Small intestine (tissue), 7 donors: ENCODE data around the gene NSUN2. TPM values are rescaled to one million over a fixed set of nuclear protein-coding genes. Genes with fewer than 3 reads are reported as not detected.
A peak's percentile ranks its signal among the peaks of the same experiment; 100 is the strongest.

Experiments
- DNase-seq, 2 donors: peaks; one replicate each; pipeline versions ENCODE4 v3.0.0 to v3.0.0-alpha.2; 2013
- FAIRE-seq: peaks from 2 replicates; lab custom pipeline; 2012; peaks lifted over from hg19 to GRCh38; lab: Jason Lieb, UNC
- H3K27ac ChIP-seq, 3 donors: one replicate each; pipeline ENCODE4 v1.5.1; 2013; ENCODE audit warnings: low read length in 2 of 3, mild to moderate bottlenecking in 2 of 3, control low read depth in 1 of 3, inconsistent platforms in 1 of 3, low read depth in 1 of 3, moderate library complexity in 1 of 3
- H3K27me3 ChIP-seq, 3 donors: one replicate each; pipeline ENCODE4 v1.6.1; 2013; ENCODE audit warnings: low read length in 3 of 3, inconsistent platforms in 1 of 3; ENCODE audit not compliant: control insufficient read depth in 3 of 3, insufficient read depth in 3 of 3
- H3K36me3 ChIP-seq, 3 donors: one replicate each; pipeline ENCODE4 v1.6.1; 2013; ENCODE audit warnings: low read length in 3 of 3, inconsistent platforms in 1 of 3, low read depth in 1 of 3, mild to moderate bottlenecking in 1 of 3, moderate library complexity in 1 of 3; ENCODE audit not compliant: control insufficient read depth in 3 of 3, insufficient read depth in 2 of 3
- H3K4me1 ChIP-seq, 3 donors: one replicate each; pipeline ENCODE4 v1.6.1; 2013; ENCODE audit warnings: low read length in 2 of 3, inconsistent platforms in 1 of 3, low read depth in 1 of 3, mild to moderate bottlenecking in 1 of 3, moderate library complexity in 1 of 3; ENCODE audit not compliant: control insufficient read depth in 3 of 3, insufficient read depth in 2 of 3
- H3K4me3 ChIP-seq, 3 donors: one replicate each; pipeline ENCODE4 v1.5.1; 2013; ENCODE audit warnings: low read length in 3 of 3, control low read depth in 1 of 3, inconsistent platforms in 1 of 3, low read depth in 1 of 3, mild to moderate bottlenecking in 1 of 3, moderate library complexity in 1 of 3
- H3K9me3 ChIP-seq, 2 donors: one replicate each; pipeline ENCODE4 v1.6.1; 2013; ENCODE audit warnings: low read depth in 1 of 2, low read length in 1 of 2; ENCODE audit not compliant: control insufficient read depth in 2 of 2, insufficient read depth in 1 of 2
- WGBS, 3 donors: extraction: QIAGEN DNeasy Blood & Tissue Kit; methylation state at CpG; one replicate each; pipeline ENCODE4 v1.1.7; 2013; 5-methylcytosine and 5-hydroxymethylcytosine counted together
- polyA plus RNA-seq, 4 donors: library from polyadenylated mRNA; stranded (reverse) in 3 of 4; unstranded in 1 of 4; fragments of 200-250 nt in 3 of 4; fragments of 120-200 nt in 1 of 4; gene quantifications; one replicate each; pipeline versions ENCODE4 v1.2.1 to v1.2.3, GENCODE V29; 2013
- donor health status: healthy with polysubstance abuse.
- donor health status: control.
- donor health status: control.
- donor health status: Bipolar disorder and iron deficiency.
- donor health status: healthy.

NSUN2 gene
- polyA plus RNA-seq, 4 donors: 36.5 to 74.8 (median 43.8) TPM

DNA sequence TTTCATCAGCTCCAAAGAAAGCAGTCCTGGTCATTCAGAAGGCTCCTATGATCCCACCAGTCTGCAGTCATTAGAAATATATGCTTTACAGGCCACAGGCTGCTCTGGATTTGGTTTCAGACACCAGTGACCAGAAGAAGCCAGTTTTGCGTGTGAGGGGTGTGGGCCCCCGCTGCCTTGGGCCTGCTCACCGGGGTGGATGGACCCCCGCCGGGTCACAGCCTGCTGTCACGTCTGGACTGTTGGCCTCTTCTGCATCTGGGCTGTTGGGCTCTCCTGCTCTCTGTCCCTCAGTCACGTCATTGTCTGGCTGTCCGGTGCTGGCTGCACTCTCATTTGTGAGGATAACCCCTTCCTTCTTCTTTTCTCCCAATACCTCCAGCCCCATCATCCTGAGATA, 33.1 kb downstream of the NSUN2 start:
- DNase-seq (no peak), FAIRE-seq (no peak)
- 93 to 97% (median 93%) methylated on average over 8 of the region's 8 CpGs for WGBS, 3 donors
- Histone ChIP-seq H3K4me1 (no peaks in the 10 kb centered on the region), H3K36me3 (peaks cover 10 to 55% (median 27%) of the 10 kb centered on the region in 3 donors), H3K27me3 (no peaks in the 10 kb centered on the region), H3K9me3 (no peaks in the 10 kb centered on the region), H3K4me3 (no peak overlapping the region), H3K27ac (no peak overlapping the region)

DNA sequence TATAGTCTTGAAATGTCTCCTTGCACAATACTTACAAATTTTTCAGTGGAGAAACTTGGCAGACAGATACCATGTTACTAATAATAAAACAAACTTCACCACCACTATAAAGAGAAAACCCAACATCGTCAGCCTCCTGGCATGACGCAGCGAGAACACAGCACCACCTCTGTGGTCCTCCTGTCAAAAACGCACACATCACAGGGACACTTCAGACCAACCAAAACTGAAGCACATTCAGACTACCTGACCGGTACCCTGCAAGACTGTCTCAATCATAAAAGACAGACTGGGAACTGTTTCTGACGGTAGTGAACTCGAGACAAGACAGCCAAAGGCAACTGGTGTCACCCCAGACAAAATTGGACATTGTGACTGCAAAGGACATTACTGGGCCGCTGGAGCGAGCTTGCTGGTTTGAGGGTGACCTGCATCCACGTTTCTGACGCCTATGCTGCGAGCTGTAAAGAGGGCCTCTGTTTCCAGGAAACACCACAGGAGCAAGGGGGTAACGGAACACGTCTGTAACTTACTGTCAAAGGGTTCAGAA, 34.4 kb downstream of the NSUN2 start:
- Histone ChIP-seq H3K27ac (no peak overlapping the region), H3K4me1 (no peaks in the 10 kb centered on the region), H3K36me3 (peaks cover 10 to 44% (median 22%) of the 10 kb centered on the region in 3 donors), H3K4me3 (no peak overlapping the region), H3K27me3 (no peaks in the 10 kb centered on the region), H3K9me3 (peaks cover 0 to 2% of the 10 kb centered on the region in 2 donors)
- 82 to 92% (median 85%) methylated on average over 14 of the region's 14 CpGs for WGBS, 3 donors
- DNase-seq (no peak), FAIRE-seq (no peak)

DNA sequence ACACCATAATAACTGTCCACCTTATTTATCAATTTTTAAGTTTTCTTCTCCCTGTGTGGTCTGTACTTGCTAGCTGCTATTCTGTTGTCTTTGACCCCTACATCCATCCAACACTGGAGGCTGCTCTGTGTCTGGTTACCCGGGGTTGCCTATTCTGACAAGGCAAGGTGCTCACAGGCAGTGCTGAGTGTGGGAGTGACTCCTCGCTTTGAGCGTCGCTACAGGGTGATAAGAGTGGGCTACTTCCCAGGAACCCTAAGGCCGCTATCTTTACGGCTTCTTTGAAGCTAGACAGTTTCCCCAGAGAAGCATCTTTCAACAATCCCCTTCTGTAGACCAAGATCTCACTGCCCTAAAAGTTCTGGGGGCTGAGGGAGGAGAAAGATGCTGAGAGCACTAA, 35.3 kb downstream of the NSUN2 start:
- Histone ChIP-seq H3K36me3 (peaks cover 10 to 43% (median 21%) of the 10 kb centered on the region in 3 donors), H3K27ac (no peak overlapping the region), H3K9me3 (peaks cover 0 to 6% of the 10 kb centered on the region in 2 donors), H3K27me3 (no peaks in the 10 kb centered on the region), H3K4me3 (no peak overlapping the region), H3K4me1 (no peaks in the 10 kb centered on the region)
- DNase-seq (no peak), FAIRE-seq (no peak)
- 90 to 97% (median 96%) methylated on average over 6 of the region's 6 CpGs for WGBS, 3 donors

DNA sequence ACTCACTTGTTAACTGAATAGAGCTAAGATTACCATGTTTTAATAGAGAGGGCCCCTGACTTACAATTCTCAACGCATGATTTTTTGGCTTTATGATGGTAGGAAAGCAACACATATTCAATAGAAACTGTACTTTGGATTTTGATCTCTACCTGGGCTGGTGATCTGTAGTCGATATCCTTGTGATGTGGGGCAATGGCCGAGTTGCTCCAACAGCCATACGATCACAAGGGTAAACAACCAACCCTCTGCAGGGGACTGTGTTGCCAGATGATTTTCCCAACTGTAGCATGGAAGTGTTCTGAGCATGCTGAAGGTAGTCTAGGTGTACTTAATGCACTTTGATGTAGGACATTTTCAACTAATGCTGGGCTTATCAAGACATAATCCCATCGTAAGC, 36.5 kb downstream of the NSUN2 start:
- Histone ChIP-seq H3K9me3 (peaks cover 0 to 6% of the 10 kb centered on the region in 2 donors), H3K27ac (no peak overlapping the region), H3K4me1 (no peaks in the 10 kb centered on the region), H3K36me3 (peaks cover 5 to 33% (median 15%) of the 10 kb centered on the region in 3 donors), H3K4me3 (no peak overlapping the region), H3K27me3 (no peaks in the 10 kb centered on the region)
- WGBS, 3 donors: 41 to 84% (median 57%) methylated on average over 5 of the region's 5 CpGs
- FAIRE-seq (no peak), DNase-seq (peak; percentile 31 to 37)

DNA sequence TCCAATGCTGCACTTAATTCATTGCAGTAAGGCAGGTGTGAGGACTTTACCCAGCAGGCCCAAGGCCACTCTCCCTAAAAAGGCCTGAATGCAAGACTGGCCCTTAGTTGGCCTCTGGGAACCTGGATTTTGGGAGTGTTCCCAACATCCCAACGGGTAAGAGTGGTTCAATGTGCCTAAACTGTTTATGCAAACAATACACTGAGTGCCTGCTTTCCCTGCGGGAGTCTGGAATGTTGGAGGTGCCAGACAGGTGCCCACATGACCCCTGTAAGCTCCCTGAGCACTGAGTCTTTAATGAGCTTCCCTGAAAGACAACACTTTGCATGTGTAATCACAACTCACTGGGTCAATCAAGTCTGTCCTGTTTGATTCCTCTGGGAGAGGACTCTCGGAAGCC, 37.4 kb downstream of the NSUN2 start:
- WGBS, 3 donors: 77 to 78% (median 78%) methylated on average over 3 of the region's 3 CpGs
- Histone ChIP-seq H3K4me3 (no peak overlapping the region), H3K36me3 (peaks cover 2 to 26% (median 10%) of the 10 kb centered on the region in 3 donors), H3K9me3 (peaks cover 0 to 6% of the 10 kb centered on the region in 2 donors), H3K4me1 (no peaks in the 10 kb centered on the region), H3K27ac (no peak overlapping the region), H3K27me3 (no peaks in the 10 kb centered on the region)
- DNase-seq (no peak), FAIRE-seq (no peak)

DNA sequence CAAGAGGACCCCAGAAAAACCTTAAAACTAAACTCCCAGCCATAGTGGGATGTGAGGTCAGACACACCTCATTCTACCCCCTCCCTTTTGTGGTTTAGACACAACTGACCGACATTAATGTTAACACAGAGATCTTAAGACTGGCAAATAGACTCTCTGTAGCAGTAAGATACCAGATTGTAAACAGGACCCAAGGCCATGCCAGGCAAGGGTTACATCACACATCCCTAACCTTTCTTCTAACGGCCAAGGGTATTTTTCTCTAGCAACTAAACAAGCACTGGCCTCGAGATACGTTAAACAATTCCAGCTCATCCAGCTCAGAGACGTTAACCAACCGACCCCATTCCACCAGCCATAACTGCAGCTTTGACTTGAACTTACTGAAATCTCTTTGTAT, 38.8 kb downstream of the NSUN2 start:
- H3K4me1 ChIP-seq: no peaks in the 10 kb centered on the region
- H3K27me3 ChIP-seq: no peaks in the 10 kb centered on the region
- H3K27ac ChIP-seq: no peak overlapping the region
- H3K9me3 ChIP-seq: peaks cover 0 to 6% of the 10 kb centered on the region in 2 donors
- no peak overlapping the region for H3K4me3 ChIP-seq
- 83 to 90% (median 85%) methylated on average over 6 of the region's 6 CpGs for WGBS, 3 donors
- FAIRE-seq (no peak), DNase-seq (no peak)
- peaks cover 0 to 19% (median 4%) of the 10 kb centered on the region in 3 donors for H3K36me3 ChIP-seq

DNA sequence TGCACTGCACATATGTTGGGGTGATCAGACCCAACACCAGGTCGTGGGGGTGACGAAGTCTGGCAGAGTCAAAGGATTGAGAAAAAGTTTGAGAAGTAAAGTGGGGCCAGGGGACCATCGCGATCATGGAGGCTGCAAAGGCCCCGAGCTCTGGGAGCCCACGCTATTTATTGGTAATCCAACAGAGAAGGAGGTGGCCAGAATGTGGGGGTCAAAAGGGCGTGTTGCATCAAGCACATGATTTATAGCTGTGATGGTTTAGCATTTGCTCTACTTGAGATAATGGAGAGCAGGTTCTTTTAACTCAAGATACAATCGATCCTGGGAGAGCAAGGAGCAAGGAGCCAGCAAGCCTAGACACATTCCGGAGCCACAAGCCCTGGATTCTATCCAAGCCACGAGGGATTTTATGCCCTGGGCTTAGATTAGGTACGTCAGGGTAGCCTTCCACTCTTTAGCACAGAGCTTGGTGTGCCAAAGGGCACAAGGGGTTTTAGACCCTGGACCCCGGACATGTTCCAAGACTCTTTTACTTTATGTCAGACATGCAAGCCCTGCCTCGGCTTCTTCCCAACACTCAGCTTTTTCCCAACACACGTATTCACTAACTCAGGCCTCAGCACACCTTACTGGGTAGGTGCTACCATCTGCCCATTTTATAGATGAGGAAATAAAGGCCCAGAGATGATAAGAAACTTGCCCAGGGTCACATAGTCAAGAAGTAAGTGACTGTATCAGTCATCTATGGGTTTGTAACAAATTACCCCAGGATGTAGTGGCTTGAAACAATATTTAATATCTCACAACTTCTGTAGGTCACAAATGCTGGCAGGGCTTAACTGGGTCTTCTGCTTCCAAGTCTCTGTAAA, 39.5 kb downstream of the NSUN2 start:
- Histone ChIP-seq H3K9me3 (peaks cover 0 to 6% of the 10 kb centered on the region in 2 donors), H3K36me3 (peaks cover 0 to 15% (median 0%) of the 10 kb centered on the region in 3 donors), H3K4me1 (no peaks in the 10 kb centered on the region), H3K27ac (no peak overlapping the region), H3K27me3 (no peaks in the 10 kb centered on the region), H3K4me3 (no peak overlapping the region)
- no peak for FAIRE-seq
- DNase-seq: peak in 1 of 2 donors; percentile 56
- WGBS, 3 donors: 44 to 77% (median 64%) methylated on average over 14 of the region's 14 CpGs

DNA sequence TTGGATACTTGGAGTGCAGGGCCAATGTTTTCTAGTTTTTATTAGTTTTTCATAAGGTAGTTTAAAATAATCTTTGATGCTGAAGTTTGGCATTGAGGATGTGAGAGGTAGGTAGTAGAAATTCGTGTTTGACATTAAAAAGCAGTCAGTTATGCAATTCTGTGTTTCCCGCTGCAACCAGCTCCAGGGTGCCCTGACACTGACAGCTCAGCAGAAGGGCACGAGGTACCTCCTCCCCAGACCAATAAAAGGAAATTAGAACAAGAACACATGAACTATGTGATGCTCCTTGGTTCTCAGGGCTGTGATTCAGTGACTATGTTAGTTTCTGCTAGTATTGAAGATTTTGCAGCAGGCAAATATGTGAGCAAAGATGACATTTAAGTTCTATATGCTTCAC, 40.2 kb downstream of the NSUN2 start:
- no peak overlapping the region for H3K4me3 ChIP-seq
- DNase-seq (no peak), FAIRE-seq (no peak)
- H3K36me3 ChIP-seq: peaks cover 0 to 10% (median 0%) of the 10 kb centered on the region in 3 donors
- H3K27ac ChIP-seq: no peak overlapping the region
- peaks cover 0 to 6% of the 10 kb centered on the region in 2 donors for H3K9me3 ChIP-seq
- WGBS, 3 donors: 51 to 60% (median 57%) methylated on average over 3 of the region's 3 CpGs
- no peaks in the 10 kb centered on the region for H3K27me3 ChIP-seq
- H3K4me1 ChIP-seq: no peaks in the 10 kb centered on the region
